GM23338 (cell line): Measurements from ENCODE around the gene SLX4IP.

Experiments used
- CREB1 ChIP-seq: fragments of 250-450 bp; sonication (Bioruptor Pico); IDR thresholded peaks from 2 replicates; pipeline ENCODE4 v1.5.0; 2020; ENCODE audit warnings: low read depth, mild to moderate bottlenecking, moderate library complexity
- CTCF ChIP-seq, 2 experiments: fragments of 200-600 bp in 1 of 2; sonication (generic) in 1 of 2; conservative IDR thresholded peaks; 2 replicates each; pipeline versions ENCODE4 v1.5.1 to v1.6.1; 2016 to 2017; ENCODE audit warnings: antibody characterized with exemption in 2 of 2, low read depth in 2 of 2, mild to moderate bottlenecking in 2 of 2, moderate library complexity in 1 of 2
- ETS1 ChIP-seq: IDR thresholded peaks from 2 replicates; pipeline ENCODE4 v1.6.1; 2016; ENCODE audit warnings: antibody characterized with exemption
- EZH2 ChIP-seq: fragments of 200-600 bp; sonication (generic); IDR thresholded peaks from one replicate; pipeline ENCODE4 v1.8.0; 2017; ENCODE audit warnings: antibody characterized with exemption, mild to moderate bottlenecking, low read depth; ENCODE audit not compliant: unreplicated experiment
- EZH2phosphoT487 ChIP-seq: fragments of 200-600 bp; sonication (generic); IDR thresholded peaks from one replicate; pipeline ENCODE4 v1.8.1; 2018; ENCODE audit warnings: antibody characterized with exemption; ENCODE audit not compliant: unreplicated experiment
- POLR2AphosphoS5 ChIP-seq: IDR thresholded peaks from 2 replicates; pipeline ENCODE4 v1.6.1; 2016; ENCODE audit warnings: antibody characterized with exemption, low read depth
- ZNF114 ChIP-seq: fragments of 250-450 bp; sonication (Bioruptor Pico); IDR thresholded peaks from 2 replicates; pipeline ENCODE4 v1.5.0; 2020; ENCODE audit warnings: mild to moderate bottlenecking, moderate library complexity
- TF ChIP-seq, protein P1 (sequence below): IDR thresholded peaks from one replicate; pipeline ENCODE4 v1.6.1; 2018; ENCODE audit warnings: antibody characterized with exemption; ENCODE audit not compliant: unreplicated experiment

DNA sequence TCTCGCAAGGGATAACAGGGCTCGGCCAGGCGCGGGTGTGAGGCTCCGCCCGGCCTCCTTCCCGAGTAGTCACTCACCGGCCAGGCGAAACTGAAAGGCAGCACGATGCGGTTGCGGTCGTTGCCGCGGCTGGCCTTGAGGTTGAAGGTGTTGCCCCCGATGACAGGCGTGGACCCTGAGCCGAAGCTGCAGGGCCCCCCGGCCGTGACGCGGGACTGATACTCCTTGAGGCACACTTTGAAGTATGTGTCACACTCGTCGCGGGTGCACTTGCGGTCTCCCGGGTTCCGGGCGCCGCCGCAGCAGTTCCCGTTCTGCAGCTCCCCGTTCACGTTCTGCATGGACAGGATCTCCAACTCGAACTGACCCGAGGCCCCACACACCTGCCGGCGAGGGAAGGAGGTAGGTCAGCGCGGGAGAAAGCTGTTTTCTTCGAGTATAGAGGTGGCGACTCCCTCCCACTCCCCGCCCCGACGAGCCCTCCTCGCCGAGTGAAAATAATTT is 237.6 kb downstream of the SLX4IP start:
- TF ChIP-seq CTCF (conservative IDR thresholded peaks at IDR 0.05; ENCODE audit: low read depth in 2 of 2) (no peak), POLR2AphosphoS5 (no peak; the same call in 1 of the 2 replicates), EZH2phosphoT487 (no peak), EZH2 (no peak), ZNF114 (CRISPR knock-in tag) (no peak), ETS1 (no peak), CREB1 (no peak)
- TF ChIP-seq, protein P1, sequence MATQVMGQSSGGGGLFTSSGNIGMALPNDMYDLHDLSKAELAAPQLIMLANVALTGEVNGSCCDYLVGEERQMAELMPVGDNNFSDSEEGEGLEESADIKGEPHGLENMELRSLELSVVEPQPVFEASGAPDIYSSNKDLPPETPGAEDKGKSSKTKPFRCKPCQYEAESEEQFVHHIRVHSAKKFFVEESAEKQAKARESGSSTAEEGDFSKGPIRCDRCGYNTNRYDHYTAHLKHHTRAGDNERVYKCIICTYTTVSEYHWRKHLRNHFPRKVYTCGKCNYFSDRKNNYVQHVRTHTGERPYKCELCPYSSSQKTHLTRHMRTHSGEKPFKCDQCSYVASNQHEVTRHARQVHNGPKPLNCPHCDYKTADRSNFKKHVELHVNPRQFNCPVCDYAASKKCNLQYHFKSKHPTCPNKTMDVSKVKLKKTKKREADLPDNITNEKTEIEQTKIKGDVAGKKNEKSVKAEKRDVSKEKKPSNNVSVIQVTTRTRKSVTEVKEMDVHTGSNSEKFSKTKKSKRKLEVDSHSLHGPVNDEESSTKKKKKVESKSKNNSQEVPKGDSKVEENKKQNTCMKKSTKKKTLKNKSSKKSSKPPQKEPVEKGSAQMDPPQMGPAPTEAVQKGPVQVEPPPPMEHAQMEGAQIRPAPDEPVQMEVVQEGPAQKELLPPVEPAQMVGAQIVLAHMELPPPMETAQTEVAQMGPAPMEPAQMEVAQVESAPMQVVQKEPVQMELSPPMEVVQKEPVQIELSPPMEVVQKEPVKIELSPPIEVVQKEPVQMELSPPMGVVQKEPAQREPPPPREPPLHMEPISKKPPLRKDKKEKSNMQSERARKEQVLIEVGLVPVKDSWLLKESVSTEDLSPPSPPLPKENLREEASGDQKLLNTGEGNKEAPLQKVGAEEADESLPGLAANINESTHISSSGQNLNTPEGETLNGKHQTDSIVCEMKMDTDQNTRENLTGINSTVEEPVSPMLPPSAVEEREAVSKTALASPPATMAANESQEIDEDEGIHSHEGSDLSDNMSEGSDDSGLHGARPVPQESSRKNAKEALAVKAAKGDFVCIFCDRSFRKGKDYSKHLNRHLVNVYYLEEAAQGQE, result no peak
